ENCODE results near the gene PLEKHA7. TPM values are rescaled to one million over a fixed set of nuclear protein-coding genes. Genes with fewer than 3 reads are reported as not detected.

The PLEKHA7 gene
- total RNA-seq, 2 donors from 2014 or later = 55.6 to 65.9 TPM

- Histone ChIP-seq H3K36me3 (no peaks in the 10 kb centered on the region), H3K27ac (no peak overlapping the region), H3K4me1 (no peaks in the 10 kb centered on the region), H3K9ac (ENCODE audit: low read depth in 2 of 2, low read length in 2 of 2) (no peak overlapping the region), H3K27me3 (no peaks in the 10 kb centered on the region), H3K4me3 (no peak overlapping the region), H3K9me3 (no peaks in the 10 kb centered on the region)
- no peak for DNase-seq
- intact Hi-C loops (cut with DNase I) = no loop called here
- TF ChIP-seq, protein P1, sequence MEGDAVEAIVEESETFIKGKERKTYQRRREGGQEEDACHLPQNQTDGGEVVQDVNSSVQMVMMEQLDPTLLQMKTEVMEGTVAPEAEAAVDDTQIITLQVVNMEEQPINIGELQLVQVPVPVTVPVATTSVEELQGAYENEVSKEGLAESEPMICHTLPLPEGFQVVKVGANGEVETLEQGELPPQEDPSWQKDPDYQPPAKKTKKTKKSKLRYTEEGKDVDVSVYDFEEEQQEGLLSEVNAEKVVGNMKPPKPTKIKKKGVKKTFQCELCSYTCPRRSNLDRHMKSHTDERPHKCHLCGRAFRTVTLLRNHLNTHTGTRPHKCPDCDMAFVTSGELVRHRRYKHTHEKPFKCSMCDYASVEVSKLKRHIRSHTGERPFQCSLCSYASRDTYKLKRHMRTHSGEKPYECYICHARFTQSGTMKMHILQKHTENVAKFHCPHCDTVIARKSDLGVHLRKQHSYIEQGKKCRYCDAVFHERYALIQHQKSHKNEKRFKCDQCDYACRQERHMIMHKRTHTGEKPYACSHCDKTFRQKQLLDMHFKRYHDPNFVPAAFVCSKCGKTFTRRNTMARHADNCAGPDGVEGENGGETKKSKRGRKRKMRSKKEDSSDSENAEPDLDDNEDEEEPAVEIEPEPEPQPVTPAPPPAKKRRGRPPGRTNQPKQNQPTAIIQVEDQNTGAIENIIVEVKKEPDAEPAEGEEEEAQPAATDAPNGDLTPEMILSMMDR (IDR thresholded peaks at IDR 0.05) = no peak
These were observed 12.4 kb upstream of the PLEKHA7 start for GRCh38 chr11:17026487-17027082.

DNA sequence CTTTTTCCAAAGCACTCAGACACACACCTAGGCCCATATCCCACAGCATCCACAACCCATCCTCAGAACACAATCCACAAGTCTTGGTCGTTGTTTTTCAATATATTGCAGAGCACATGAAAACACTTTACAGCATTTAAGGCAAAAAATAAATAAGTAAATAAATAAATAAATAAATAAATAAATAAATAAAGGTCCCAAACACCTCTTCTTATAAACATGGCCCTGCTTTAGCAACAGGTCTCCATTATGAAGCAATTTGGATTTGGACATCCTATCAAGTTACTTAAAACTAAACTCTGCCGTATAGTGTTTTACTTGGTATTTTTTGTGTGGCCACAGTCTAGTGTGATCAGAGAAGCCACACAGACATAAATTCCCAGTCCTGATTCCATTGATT is 10.7 kb upstream of the PLEKHA7 start:
- no peaks in the 10 kb centered on the region for H3K27me3 ChIP-seq
- DNase-seq = no peak
- intact Hi-C loops (cut with DNase I) = no loop called here
- no peaks in the 10 kb centered on the region for H3K36me3 ChIP-seq
- no peaks in the 10 kb centered on the region for H3K9me3 ChIP-seq
- no peak overlapping the region for H3K9ac ChIP-seq (ENCODE audit: low read depth in 2 of 2, low read length in 2 of 2)
- TF ChIP-seq, protein P1 (IDR thresholded peaks at IDR 0.05) = no peak
- no peaks in the 10 kb centered on the region for H3K4me1 ChIP-seq
- no peak overlapping the region for H3K4me3 ChIP-seq
- no peak overlapping the region for H3K27ac ChIP-seq

- no peaks in the 10 kb centered on the region for H3K9me3 ChIP-seq
- no peak overlapping the region for H3K4me3 ChIP-seq
- H3K9ac ChIP-seq (ENCODE audit: low read depth in 2 of 2, low read length in 2 of 2) = no peak overlapping the region
- no peak overlapping the region for H3K27ac ChIP-seq
- TF ChIP-seq, protein P1 (IDR thresholded peaks at IDR 0.05) = no peak
- no peak for DNase-seq
- intact Hi-C loops (cut with DNase I) = no loop called here
- H3K27me3 ChIP-seq = no peaks in the 10 kb centered on the region
- no peaks in the 10 kb centered on the region for H3K4me1 ChIP-seq
- no peaks in the 10 kb centered on the region for H3K36me3 ChIP-seq
These were observed 7.3 kb upstream of the PLEKHA7 start for GRCh38 chr11:17021511-17021910.

DNA sequence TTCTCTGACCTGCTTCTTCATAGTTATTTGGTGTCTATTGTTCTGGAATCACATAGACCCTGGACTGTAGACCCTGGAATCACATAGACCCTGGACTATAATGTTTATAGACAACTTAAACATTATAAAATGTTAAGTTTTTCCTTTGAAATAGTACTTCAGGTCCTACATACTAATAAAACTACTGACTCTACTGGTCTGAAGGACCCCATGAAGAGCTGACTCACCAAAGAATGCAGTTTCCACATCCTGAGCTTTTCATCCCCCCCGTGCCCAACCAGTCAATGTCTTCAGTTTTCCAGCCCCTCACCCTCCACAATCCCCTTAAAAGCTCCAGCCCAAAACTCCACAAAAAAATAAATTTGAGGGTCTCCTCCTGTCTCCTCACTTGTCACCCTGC is 6.6 kb upstream of the PLEKHA7 start:
- Histone ChIP-seq H3K4me1 (no peaks in the 10 kb centered on the region), H3K4me3 (no peak overlapping the region), H3K27ac (no peak overlapping the region), H3K9me3 (no peaks in the 10 kb centered on the region), H3K9ac (ENCODE audit: low read depth in 2 of 2, low read length in 2 of 2) (no peak overlapping the region), H3K27me3 (no peaks in the 10 kb centered on the region), H3K36me3 (no peaks in the 10 kb centered on the region)
- no peak for DNase-seq
- TF ChIP-seq, protein P1 (IDR thresholded peaks at IDR 0.05) = no peak
- intact Hi-C loops (cut with DNase I) = no loop called here

GRCh38 chr11:17019232-17019631 is 5.0 kb upstream of the PLEKHA7 start:
- TF ChIP-seq, protein P1 (IDR thresholded peaks at IDR 0.05) = no peak
- no peaks in the 10 kb centered on the region for H3K27me3 ChIP-seq
- H3K36me3 ChIP-seq = no peaks in the 10 kb centered on the region
- intact Hi-C loops (cut with DNase I) = no loop called here
- no peaks in the 10 kb centered on the region for H3K9me3 ChIP-seq
- H3K9ac ChIP-seq (ENCODE audit: low read depth in 2 of 2, low read length in 2 of 2) = no peak overlapping the region
- no peak overlapping the region for H3K4me3 ChIP-seq
- no peak overlapping the region for H3K27ac ChIP-seq
- peaks cover 4% of the 10 kb centered on the region for H3K4me1 ChIP-seq
- DNase-seq = no peak
